Measurements from ENCODE around the gene MMRN2.

DNA sequence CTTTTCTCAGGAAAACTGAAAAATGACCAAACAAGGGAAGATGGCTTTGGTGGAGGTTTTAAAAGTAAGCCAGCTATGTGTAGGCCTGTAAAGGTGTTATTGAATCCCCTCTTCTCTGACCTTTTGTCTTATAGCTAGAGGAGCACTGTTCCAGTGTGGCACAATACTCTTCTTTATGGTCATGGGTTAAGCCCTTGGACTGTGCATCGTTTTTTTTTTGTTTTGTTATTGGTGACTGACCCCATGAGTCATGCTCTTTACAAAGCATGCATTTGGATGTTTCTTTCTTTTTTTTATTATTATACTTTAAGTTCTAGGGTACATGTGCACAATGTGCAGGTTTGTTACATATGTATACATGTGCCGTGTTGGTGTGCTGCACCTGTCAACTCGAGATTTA is 43.1 kb upstream of the MMRN2 start:
- TF ChIP-seq EZH2 (IDR thresholded peaks at IDR 0.05; ENCODE audit: borderline replicate concordance, low read length): no peak
- TF ChIP-seq, protein P1, sequence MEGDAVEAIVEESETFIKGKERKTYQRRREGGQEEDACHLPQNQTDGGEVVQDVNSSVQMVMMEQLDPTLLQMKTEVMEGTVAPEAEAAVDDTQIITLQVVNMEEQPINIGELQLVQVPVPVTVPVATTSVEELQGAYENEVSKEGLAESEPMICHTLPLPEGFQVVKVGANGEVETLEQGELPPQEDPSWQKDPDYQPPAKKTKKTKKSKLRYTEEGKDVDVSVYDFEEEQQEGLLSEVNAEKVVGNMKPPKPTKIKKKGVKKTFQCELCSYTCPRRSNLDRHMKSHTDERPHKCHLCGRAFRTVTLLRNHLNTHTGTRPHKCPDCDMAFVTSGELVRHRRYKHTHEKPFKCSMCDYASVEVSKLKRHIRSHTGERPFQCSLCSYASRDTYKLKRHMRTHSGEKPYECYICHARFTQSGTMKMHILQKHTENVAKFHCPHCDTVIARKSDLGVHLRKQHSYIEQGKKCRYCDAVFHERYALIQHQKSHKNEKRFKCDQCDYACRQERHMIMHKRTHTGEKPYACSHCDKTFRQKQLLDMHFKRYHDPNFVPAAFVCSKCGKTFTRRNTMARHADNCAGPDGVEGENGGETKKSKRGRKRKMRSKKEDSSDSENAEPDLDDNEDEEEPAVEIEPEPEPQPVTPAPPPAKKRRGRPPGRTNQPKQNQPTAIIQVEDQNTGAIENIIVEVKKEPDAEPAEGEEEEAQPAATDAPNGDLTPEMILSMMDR (conservative IDR thresholded peaks at IDR 0.05 in 1 of 2, IDR thresholded peaks at IDR 0.05 in 1 of 2; ENCODE audit: extremely low read depth in 1 of 2, insufficient read depth in 1 of 2, low read depth in 1 of 2, low read length in 2 of 2): no peak
